Measurements from ENCODE around the gene PPP2R5C. TPM values are rescaled to one million over a fixed set of nuclear protein-coding genes. Genes with fewer than 3 reads are reported as not detected.

Gene PPP2R5C
- total RNA-seq, 3 donors from 2014 or later = 90.5 to 105 (median 102) TPM

DNA sequence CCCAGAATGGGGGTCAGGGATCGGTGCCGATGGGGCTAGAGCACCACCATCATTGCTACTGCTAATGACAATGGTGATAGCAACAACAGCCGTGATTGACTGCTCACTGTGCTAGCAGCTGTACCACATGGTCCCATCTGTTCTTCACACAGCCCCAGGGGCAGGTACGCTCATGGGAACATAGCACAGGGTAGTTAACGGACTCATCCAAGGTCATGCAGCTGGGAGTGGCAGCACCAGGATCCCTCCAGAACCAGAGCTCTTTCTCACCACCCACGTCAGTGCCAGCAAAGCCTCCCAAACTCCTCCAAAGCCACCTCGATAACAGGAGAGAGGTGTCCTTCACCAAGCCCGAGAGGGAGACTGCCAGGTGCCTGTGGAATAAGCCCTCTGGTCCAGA, 191.6 kb downstream of the PPP2R5C start:
- DNase-seq (ENCODE audit: low spot score in 2 of 2) = peak in 1 of 2 donors; percentile 17
- no peak overlapping the region for H3K27ac ChIP-seq

DNA sequence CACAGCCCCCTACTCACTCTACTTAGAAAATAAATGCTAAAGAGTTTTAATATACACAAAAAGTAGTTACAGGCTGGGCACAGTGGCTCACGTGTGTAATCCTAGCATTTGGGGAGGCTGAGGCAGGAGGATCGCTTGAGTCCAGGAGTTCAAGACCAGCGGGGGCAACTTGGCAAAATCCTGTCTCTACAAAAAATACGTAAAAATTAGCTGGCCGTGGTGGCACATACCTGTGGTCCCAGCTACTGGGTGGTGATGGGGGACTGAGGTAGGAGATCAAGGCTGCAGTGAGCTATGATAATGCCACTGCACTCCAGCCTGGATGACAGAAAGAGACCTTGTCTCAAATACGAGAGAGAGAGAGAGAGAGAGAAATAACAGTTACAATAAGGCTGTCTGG, 193.0 kb downstream of the PPP2R5C start:
- no peak overlapping the region for H3K27ac ChIP-seq
- peak in 1 of 2 donors; percentile 24 for DNase-seq (ENCODE audit: low spot score in 2 of 2)
- TF ChIP-seq, protein P1, sequence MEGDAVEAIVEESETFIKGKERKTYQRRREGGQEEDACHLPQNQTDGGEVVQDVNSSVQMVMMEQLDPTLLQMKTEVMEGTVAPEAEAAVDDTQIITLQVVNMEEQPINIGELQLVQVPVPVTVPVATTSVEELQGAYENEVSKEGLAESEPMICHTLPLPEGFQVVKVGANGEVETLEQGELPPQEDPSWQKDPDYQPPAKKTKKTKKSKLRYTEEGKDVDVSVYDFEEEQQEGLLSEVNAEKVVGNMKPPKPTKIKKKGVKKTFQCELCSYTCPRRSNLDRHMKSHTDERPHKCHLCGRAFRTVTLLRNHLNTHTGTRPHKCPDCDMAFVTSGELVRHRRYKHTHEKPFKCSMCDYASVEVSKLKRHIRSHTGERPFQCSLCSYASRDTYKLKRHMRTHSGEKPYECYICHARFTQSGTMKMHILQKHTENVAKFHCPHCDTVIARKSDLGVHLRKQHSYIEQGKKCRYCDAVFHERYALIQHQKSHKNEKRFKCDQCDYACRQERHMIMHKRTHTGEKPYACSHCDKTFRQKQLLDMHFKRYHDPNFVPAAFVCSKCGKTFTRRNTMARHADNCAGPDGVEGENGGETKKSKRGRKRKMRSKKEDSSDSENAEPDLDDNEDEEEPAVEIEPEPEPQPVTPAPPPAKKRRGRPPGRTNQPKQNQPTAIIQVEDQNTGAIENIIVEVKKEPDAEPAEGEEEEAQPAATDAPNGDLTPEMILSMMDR (IDR thresholded peaks at IDR 0.05) = no peak
- TF ChIP-seq POLR2A (IDR thresholded peaks at IDR 0.05) = no peak
- TF ChIP-seq POLR2AphosphoS5 (IDR thresholded peaks at IDR 0.05) = no peak
- peaks cover 0 to 1% of the 10 kb centered on the region in 2 donors for H3K4me1 ChIP-seq
- no peaks in the 10 kb centered on the region for H3K27me3 ChIP-seq
- no peak overlapping the region for H3K4me3 ChIP-seq
- intact Hi-C loops (cut with DNase I; ENCODE audit: low total_unique reads) = no loop called here
- no peaks in the 10 kb centered on the region for H3K9me3 ChIP-seq
- no peaks in the 10 kb centered on the region for H3K36me3 ChIP-seq

More for the DNA sequence above, 191.6 kb downstream of the PPP2R5C start:
- no peaks in the 10 kb centered on the region for H3K36me3 ChIP-seq
- intact Hi-C loops (cut with DNase I; ENCODE audit: low total_unique reads) = no loop called here
- no peak overlapping the region for H3K4me3 ChIP-seq
- TF ChIP-seq POLR2AphosphoS5 (IDR thresholded peaks at IDR 0.05) = no peak
- TF ChIP-seq POLR2A (IDR thresholded peaks at IDR 0.05) = no peak
- TF ChIP-seq, protein P1 (IDR thresholded peaks at IDR 0.05) = no peak
- no peaks in the 10 kb centered on the region for H3K9me3 ChIP-seq
- H3K27me3 ChIP-seq = no peaks in the 10 kb centered on the region
- H3K4me1 ChIP-seq = peaks cover 5 to 6% of the 10 kb centered on the region in 2 donors

DNA sequence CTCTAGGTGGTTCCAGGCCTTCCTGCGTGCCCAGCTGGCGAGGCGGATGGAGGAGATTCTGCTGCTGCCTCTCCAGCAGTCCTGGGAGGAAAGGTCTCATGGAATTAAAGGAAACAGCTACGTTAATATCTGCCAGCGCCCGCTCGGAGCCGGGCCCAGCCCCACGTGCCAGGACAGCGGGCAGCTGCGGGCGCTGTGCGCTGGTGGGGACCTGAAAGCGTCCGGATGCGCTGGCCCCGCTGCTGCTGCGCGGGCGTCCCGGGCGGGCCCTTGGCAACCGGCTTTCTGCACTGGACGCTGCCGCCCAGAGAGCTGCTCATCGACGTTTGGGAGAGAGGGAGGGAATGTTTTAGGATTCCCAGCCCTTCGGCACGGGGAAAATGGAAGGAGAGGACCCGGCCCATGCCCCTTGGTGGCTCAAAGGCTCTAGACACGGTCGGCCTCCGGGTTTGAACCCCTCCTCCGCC, 194.2 kb downstream of the PPP2R5C start:
- Histone ChIP-seq H3K27me3 (no peaks in the 10 kb centered on the region), H3K4me3 (no peak overlapping the region), H3K36me3 (no peaks in the 10 kb centered on the region), H3K27ac (no peak overlapping the region), H3K4me1 (no peaks in the 10 kb centered on the region), H3K9me3 (no peaks in the 10 kb centered on the region)
- intact Hi-C loops (cut with DNase I; ENCODE audit: low total_unique reads) = no loop called here
- TF ChIP-seq, protein P1 (IDR thresholded peaks at IDR 0.05) = no peak
- TF ChIP-seq POLR2A (IDR thresholded peaks at IDR 0.05) = no peak
- TF ChIP-seq POLR2AphosphoS5 (IDR thresholded peaks at IDR 0.05) = no peak
- peak in 1 of 2 donors; percentile 37 for DNase-seq (ENCODE audit: low spot score in 2 of 2)

DNA sequence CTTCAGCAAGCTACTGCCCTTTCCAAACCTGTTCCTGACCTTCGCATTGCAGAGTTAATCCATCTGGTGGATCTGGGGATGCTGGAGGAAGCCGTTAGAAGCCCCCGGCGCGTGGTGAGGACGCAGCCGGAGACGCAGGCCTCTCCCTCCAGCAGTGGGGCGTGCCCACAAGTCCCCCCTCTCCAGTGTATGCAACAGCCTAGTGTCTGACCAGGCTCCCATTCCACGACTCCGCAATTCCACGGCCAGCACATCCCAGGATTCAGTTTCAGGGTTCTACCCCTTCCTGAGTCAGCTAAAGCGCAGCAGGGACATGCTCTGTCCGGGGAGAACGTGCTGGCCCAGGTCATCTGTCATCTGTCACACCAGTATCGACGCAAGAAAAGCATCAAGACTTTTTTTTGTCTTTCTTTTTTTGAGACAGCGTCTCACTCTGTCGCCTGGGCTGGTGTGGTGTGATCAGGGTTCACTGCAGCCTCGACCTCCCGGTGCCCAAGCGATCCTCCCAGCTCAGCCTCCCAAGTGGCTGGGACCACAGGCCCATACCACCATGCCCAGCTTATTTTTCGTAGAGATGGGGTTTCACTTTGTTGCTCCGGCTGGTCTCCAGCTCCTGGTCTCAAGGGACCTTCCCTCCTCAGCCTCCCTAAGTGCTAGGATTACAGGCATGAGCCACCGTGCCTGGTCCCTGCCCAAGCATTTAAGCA, 194.8 kb downstream of the PPP2R5C start:
- peak in 1 of 2 donors; percentile 27 for DNase-seq (ENCODE audit: low spot score in 2 of 2)
- Histone ChIP-seq H3K36me3 (no peaks in the 10 kb centered on the region), H3K27ac (no peak overlapping the region), H3K4me1 (no peaks in the 10 kb centered on the region), H3K27me3 (no peaks in the 10 kb centered on the region), H3K4me3 (no peak overlapping the region), H3K9me3 (no peaks in the 10 kb centered on the region)
- no peak for TF ChIP-seq POLR2A (IDR thresholded peaks at IDR 0.05)
- TF ChIP-seq, protein P1 (IDR thresholded peaks at IDR 0.05) = no peak
- intact Hi-C loops (cut with DNase I; ENCODE audit: low total_unique reads) = no loop called here

GRCh38 chr14:101957406-101958234, 196.1 kb downstream of the PPP2R5C start:
- peak in 1 of 2 donors; percentile 14 for DNase-seq (ENCODE audit: low spot score in 2 of 2)
- TF ChIP-seq POLR2AphosphoS5 (IDR thresholded peaks at IDR 0.05) (no peak), POLR2A (IDR thresholded peaks at IDR 0.05) (no peak)
- TF ChIP-seq, protein P1 (IDR thresholded peaks at IDR 0.05) = no peak
- no peak overlapping the region for H3K4me3 ChIP-seq
- H3K4me1 ChIP-seq = no peaks in the 10 kb centered on the region
- intact Hi-C loops (cut with DNase I; ENCODE audit: low total_unique reads) = no loop called here
- H3K27ac ChIP-seq = no peak overlapping the region
- H3K36me3 ChIP-seq = no peaks in the 10 kb centered on the region
- no peaks in the 10 kb centered on the region for H3K9me3 ChIP-seq
- H3K27me3 ChIP-seq = no peaks in the 10 kb centered on the region
